H1 (cell line): Measurements from ENCODE around the gene PIAS4. TPM values are rescaled to one million over a fixed set of nuclear protein-coding genes. Genes with fewer than 3 reads are reported as not detected.
A peak's percentile ranks its signal among the peaks of the same experiment; 100 is the strongest.

Source experiments
- CTCF ChIA-PET: fragments of 300-600 bp; sonication (Branson Sonifier 250); formaldehyde crosslinking; loops from one replicate; lab custom pipeline; 2021; ENCODE audit not compliant: partially characterized antibody; lab: Charles Lee
- POLR2A ChIA-PET: fragments of 300-600 bp; sonication (Branson Sonifier 250); formaldehyde crosslinking; loops from one replicate; lab custom pipeline; 2021; ENCODE audit warnings: inconsistent platforms; ENCODE audit not compliant: partially characterized antibody; lab: Charles Lee
- DNase-seq, 2 experiments: peaks; one replicate each; pipeline versions ENCODE4 v3.0.0 to v3.0.0-alpha.2; 2010 to 2022; ENCODE audit warnings: low spot score in 2 of 2, low read depth in 1 of 2, mixed read lengths in 1 of 2
- FAIRE-seq: peaks from 2 replicates; lab custom pipeline; 2011; peaks lifted over from hg19 to GRCh38; lab: Jason Lieb, UNC
- H2AFZ ChIP-seq: 2 replicates; pipeline ENCODE4 v1.8.1; 2012; ENCODE audit warnings: low read length, inconsistent platforms
- H2AK5ac ChIP-seq: 2 replicates; pipeline ENCODE4 v1.6.1; 2013; ENCODE audit warnings: low read depth, low read length
- H2BK120ac ChIP-seq: replicated peaks from 2 replicates; pipeline ENCODE3; 2013; ENCODE audit warnings: low read depth, low read length, inconsistent platforms
- H2BK12ac ChIP-seq: 2 replicates; pipeline ENCODE4 v1.6.1; 2013; ENCODE audit warnings: low read depth, low read length
- H2BK15ac ChIP-seq: 2 replicates; pipeline ENCODE4 v1.6.1; 2013; ENCODE audit warnings: low read length
- H2BK20ac ChIP-seq: 2 replicates; pipeline ENCODE4 v1.6.1; 2013; ENCODE audit warnings: low read length
- H2BK5ac ChIP-seq: 2 replicates; pipeline ENCODE4 v1.6.1; 2013; ENCODE audit warnings: low read depth, low read length
- H3K14ac ChIP-seq: 2 replicates; pipeline ENCODE4 v1.6.1; 2013; ENCODE audit warnings: inconsistent platforms; ENCODE audit not compliant: insufficient read length
- H3K18ac ChIP-seq: 2 replicates; pipeline ENCODE4 v1.6.1; 2013; ENCODE audit warnings: low read length; ENCODE audit errors: extremely low read depth
- H3K23ac ChIP-seq: 2 replicates; pipeline ENCODE4 v1.6.1; 2013; ENCODE audit warnings: inconsistent platforms; ENCODE audit not compliant: insufficient read length
- H3K23me2 ChIP-seq: 2 replicates; pipeline ENCODE4 v1.6.1; 2013; ENCODE audit warnings: low read depth, low read length
- H3K27ac ChIP-seq: 2 replicates; pipeline ENCODE4 v1.6.1; 2011; ENCODE audit warnings: low read depth, low read length, inconsistent platforms
- H3K27me3 ChIP-seq, 4 experiments: replicated peaks in 1 of 4; 1 replicate in 1 of 4; 2 replicates in 3 of 4; pipeline versions ENCODE4 v1.6.1 to v1.8.1; 2011 to 2013; ENCODE audit warnings: low read length in 3 of 4, mild to moderate bottlenecking in 3 of 4, inconsistent platforms in 2 of 4, mixed read lengths in 2 of 4, moderate library complexity in 1 of 4; ENCODE audit not compliant: control insufficient read depth in 3 of 4, insufficient read depth in 3 of 4; ENCODE audit errors: extremely low read depth in 1 of 4
- H3K36me3 ChIP-seq, 4 experiments: 2 replicates each; pipeline versions ENCODE4 v1.6.1 to v1.8.1; 2011 to 2013; ENCODE audit warnings: mild to moderate bottlenecking in 4 of 4, low read length in 3 of 4, moderate library complexity in 2 of 4, control low read depth in 1 of 4, inconsistent platforms in 1 of 4; ENCODE audit not compliant: insufficient read depth in 4 of 4, control insufficient read depth in 2 of 4
- H3K4ac ChIP-seq: replicated peaks from 2 replicates; pipeline ENCODE3; 2013; ENCODE audit warnings: low read length, low read depth, mixed read lengths, inconsistent platforms; ENCODE audit not compliant: insufficient read length
- H3K4me1 ChIP-seq, 4 experiments: replicated peaks in 1 of 4; 1 replicate in 1 of 4; 2 replicates in 3 of 4; pipeline versions ENCODE4 v1.6.1 to v1.8.1; 2011 to 2013; ENCODE audit warnings: low read length in 3 of 4, inconsistent platforms in 2 of 4, mixed read lengths in 1 of 4; ENCODE audit not compliant: insufficient read depth in 4 of 4, control insufficient read depth in 3 of 4
- H3K4me2 ChIP-seq, 2 experiments: 2 replicates each; pipeline versions ENCODE4 v1.6.1 to v1.8.1; 2011 to 2013; ENCODE audit warnings: low read depth in 2 of 2, low read length in 2 of 2, control low read depth in 1 of 2, inconsistent platforms in 1 of 2, mild to moderate bottlenecking in 1 of 2; ENCODE audit not compliant: insufficient read depth in 1 of 2
- H3K4me3 ChIP-seq, 4 experiments: fragments of 200-600, 300-600 bp in 1 of 4; sonication (generic), shearing (Covaris generic), sonication (Bioruptor Twin) in 1 of 4; 2 replicates each; pipeline versions ENCODE4 v1.5.1 to v1.8.1; 2011 to 2016; ENCODE audit warnings: low read length in 4 of 4, low read depth in 3 of 4, control low read depth in 2 of 4, inconsistent platforms in 2 of 4, mild to moderate bottlenecking in 2 of 4, mixed read lengths in 1 of 4, moderate library complexity in 1 of 4; ENCODE audit not compliant: insufficient read depth in 2 of 4; ENCODE audit errors: extremely low read depth in 1 of 4
- H3K56ac ChIP-seq: replicated peaks from 2 replicates; pipeline ENCODE3; 2013; ENCODE audit warnings: low read depth, mild to moderate bottlenecking, mixed read lengths, low read length, inconsistent platforms; ENCODE audit not compliant: insufficient read length
- H3K79me1 ChIP-seq: 2 replicates; pipeline ENCODE4 v1.6.1; 2013; ENCODE audit warnings: low read depth, low read length, control low read depth
- H3K79me2 ChIP-seq, 2 experiments: 2 replicates each; pipeline versions ENCODE4 v1.6.1 to v1.8.1; 2012 to 2013; ENCODE audit warnings: low read length in 2 of 2, mild to moderate bottlenecking in 2 of 2, inconsistent platforms in 1 of 2; ENCODE audit not compliant: insufficient read depth in 2 of 2, control insufficient read depth in 1 of 2
- H3K9ac ChIP-seq, 4 experiments: replicated peaks in 1 of 4; 1 replicate in 1 of 4; 2 replicates in 3 of 4; pipeline versions ENCODE4 v1.6.1 to v1.8.1; 2011 to 2013; ENCODE audit warnings: low read depth in 3 of 4, low read length in 3 of 4, control low read depth in 2 of 4, mild to moderate bottlenecking in 2 of 4, moderate library complexity in 2 of 4, inconsistent platforms in 1 of 4; ENCODE audit errors: extremely low read depth in 1 of 4
- H3K9me3 ChIP-seq, 2 experiments: 2 replicates each; pipeline versions ENCODE4 v1.6.1 to v1.8.1; 2012 to 2013; ENCODE audit warnings: mild to moderate bottlenecking in 2 of 2, moderate library complexity in 2 of 2, control low read depth in 1 of 2, inconsistent platforms in 1 of 2, low read depth in 1 of 2, low read length in 1 of 2, mixed read lengths in 1 of 2; ENCODE audit not compliant: insufficient read depth in 2 of 2
- H4K20me1 ChIP-seq, 2 experiments: replicated peaks in 1 of 2; 2 replicates each; pipeline versions ENCODE3 to v1.8.1; 2011 to 2013; ENCODE audit warnings: inconsistent platforms in 2 of 2, low read length in 2 of 2, mild to moderate bottlenecking in 1 of 2; ENCODE audit not compliant: insufficient read depth in 2 of 2, control insufficient read depth in 1 of 2
- H4K5ac ChIP-seq: 2 replicates; pipeline ENCODE4 v1.6.1; 2013; ENCODE audit warnings: low read length, low read depth, mixed read lengths, inconsistent platforms; ENCODE audit not compliant: insufficient read length
- H4K8ac ChIP-seq: 2 replicates; pipeline ENCODE4 v1.8.0; 2013; ENCODE audit warnings: mild to moderate bottlenecking, moderate library complexity, low read length, inconsistent platforms; ENCODE audit not compliant: insufficient read depth; ENCODE audit errors: extremely low read depth
- H4K91ac ChIP-seq: replicated peaks from 2 replicates; pipeline ENCODE3; 2013; ENCODE audit warnings: low read length, mixed read lengths, inconsistent platforms; ENCODE audit not compliant: insufficient read length
- POLR2A ChIP-seq, 2 experiments: IDR thresholded peaks; 1 replicate in 1 of 2; 2 replicates in 1 of 2; pipeline ENCODE4 v1.6.1; 2011; ENCODE audit warnings: low read depth in 2 of 2, low read length in 2 of 2, mild to moderate bottlenecking in 2 of 2; ENCODE audit errors: control extremely low read depth in 1 of 2
- POLR2AphosphoS5 ChIP-seq: IDR thresholded peaks from 2 replicates; pipeline ENCODE4 v1.6.1; 2011; ENCODE audit warnings: low read depth, low read length
- RAD21 ChIP-seq, 2 experiments: IDR thresholded peaks in 1 of 2; conservative IDR thresholded peaks in 1 of 2; 2 replicates each; pipeline ENCODE4 v1.6.1; 2011; ENCODE audit warnings: low read depth in 2 of 2, low read length in 2 of 2, improper control_type of control experiment in 1 of 2, inconsistent platforms in 1 of 2, mild to moderate bottlenecking in 1 of 2, moderate library complexity in 1 of 2
- RXRA ChIP-seq: IDR thresholded peaks from 2 replicates; pipeline ENCODE4 v1.6.1; 2011; ENCODE audit warnings: low read depth, mild to moderate bottlenecking, low read length, moderate library complexity; ENCODE audit not compliant: insufficient read depth
- SAP30 ChIP-seq: fragments of 300-600 bp; sonication (generic); IDR thresholded peaks from 2 replicates; pipeline ENCODE4 v1.7.1; 2012; ENCODE audit warnings: low read length, moderate library complexity, mild to moderate bottlenecking, inconsistent platforms; ENCODE audit not compliant: insufficient read depth, insufficient replicate concordance
- SP1 ChIP-seq: IDR thresholded peaks from 2 replicates; pipeline ENCODE4 v1.6.1; 2011; ENCODE audit warnings: low read depth, low read length
- SUZ12 ChIP-seq: fragments of 200-600 bp; sonication (generic); IDR thresholded peaks from 2 replicates; pipeline ENCODE4 v1.6.1; 2012; ENCODE audit warnings: mild to moderate bottlenecking, inconsistent platforms, low read length, moderate library complexity, mixed read lengths
- TAF7 ChIP-seq: optimal IDR thresholded peaks from 2 replicates; pipeline ENCODE3; 2011; ENCODE audit warnings: low read depth, mild to moderate bottlenecking, inconsistent platforms, low read length, moderate library complexity, borderline replicate concordance
- ZNF274 ChIP-seq: IDR thresholded peaks from 2 replicates; pipeline ENCODE4 v1.7.0; 2012; ENCODE audit warnings: low read length, borderline replicate concordance; ENCODE audit errors: extremely low read depth
- WGBS, 2 experiments: shearing (Covaris generic) in 1 of 2; methylation state at CpG; one replicate each; pipeline versions ENCODE4 v1.1.6 to v1.1.7; 2013 to 2015; ENCODE audit warnings: low lambda C conversion rate in 2 of 2, mixed read lengths in 2 of 2, inconsistent platforms in 1 of 2, low coverage in 1 of 2, missing lambda C conversion rate in 1 of 2; ENCODE audit not compliant: insufficient replicate concordance in 2 of 2, insufficient coverage in 1 of 2, insufficient read length in 1 of 2; ENCODE audit errors: extremely low coverage in 1 of 2, missing lambda C conversion rate in 1 of 2; 5-methylcytosine and 5-hydroxymethylcytosine counted together
- polyA plus RNA-seq, 7 experiments: library from polyadenylated mRNA; depleted of rRNA in 3 of 7; stranded (reverse) in 5 of 7; unstranded in 2 of 7; fragments of >200 nt in 5 of 7; fragments of 200-250 nt in 2 of 7; gene quantifications; 1 replicate in 5 of 7; 2 replicates in 1 of 7; 4 replicates in 1 of 7; pipeline versions ENCODE4 v1.2.1 to v1.2.3, GENCODE V29; 2011 to 2013; ENCODE audit warnings: missing spikeins in 2 of 7, mixed read lengths in 2 of 7
- total RNA-seq: library from RNA; stranded (reverse); fragmentation: NEBNext Ultra II Directional; extraction: Animal tissue kit (Norgen Biotek cat#: 25700); gene quantifications from 2 replicates; pipeline ENCODE4 v1.2.1, GENCODE V29; 2021

PIAS4 gene
- total and polyA plus RNA-seq, 2 of the 8 experiments (the other 6 are each of a cell fraction or from before 2014, with no cell fraction given), result 30.2 to 51.4 TPM

DNA sequence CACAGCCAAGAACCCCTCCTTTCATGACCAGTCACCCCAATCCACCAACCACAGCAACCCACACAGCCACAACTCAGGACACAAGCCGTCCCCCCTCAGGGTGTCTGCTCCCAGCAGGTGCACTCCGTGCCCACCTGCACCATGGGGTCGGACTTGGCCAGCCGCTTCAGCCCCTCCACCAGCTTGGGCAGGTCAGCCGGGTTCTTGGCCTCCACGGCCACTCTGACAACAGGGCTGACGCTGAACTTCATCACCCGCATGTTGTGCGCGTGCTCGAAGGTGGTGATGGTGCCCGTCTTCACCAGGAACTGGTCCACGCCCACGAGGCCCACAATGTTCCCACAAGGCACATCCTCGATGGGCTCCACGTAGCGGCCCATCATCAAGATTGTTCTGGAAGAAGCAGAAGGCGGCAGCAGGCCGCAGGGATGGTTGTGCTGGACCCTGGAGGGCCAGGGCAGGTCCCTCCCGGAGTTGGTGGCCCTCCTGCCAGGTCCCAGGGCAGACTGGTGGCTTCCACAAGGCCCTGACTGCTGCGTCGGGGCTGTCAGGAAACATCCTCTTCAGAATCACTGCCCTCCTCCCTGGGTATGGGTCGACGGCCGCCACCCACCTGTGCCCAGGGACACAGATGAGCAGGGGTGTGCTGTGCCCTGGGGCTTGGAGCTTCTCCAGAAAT is 27.7 kb upstream of the PIAS4 start:
- Histone ChIP-seq H3K56ac (no peak overlapping the region), H3K4me1 (peaks cover 0 to 13% (median 8%) of the 10 kb centered on the region in 4 experiments; a peak in 6 of 7 replicates), H3K36me3 (peaks cover 81 to 98% (median 91%) of the 10 kb centered on the region in 4 experiments), H4K20me1 (peaks cover 86 to 87% of the 10 kb centered on the region in 2 experiments), H2AFZ (no peak overlapping the region), H4K91ac (no peak overlapping the region), H3K9ac (peak overlapping the region in 1 of 4 experiments; percentile 16; a peak in 1 of 7 replicates), H3K23me2 (peaks cover 8% of the 10 kb centered on the region), H2BK20ac (no peak overlapping the region), H3K23ac (no peak overlapping the region), H4K8ac (peak overlapping the region; percentile 45; the same call in 1 of the 2 replicates), H3K18ac (no peak overlapping the region), H2BK15ac (no peak overlapping the region), H3K9me3 (no peaks in the 10 kb centered on the region), H2BK12ac (no peak overlapping the region), H3K4ac (no peak overlapping the region), H3K79me2 (peaks cover 15 to 63% of the 10 kb centered on the region in 2 experiments), H3K4me3 (no peak overlapping the region), H3K79me1 (peaks cover 20% of the 10 kb centered on the region), H3K4me2 (no peak overlapping the region), H4K5ac (no peak overlapping the region), H3K27me3 (no peaks in the 10 kb centered on the region), H2BK120ac (no peak overlapping the region), H3K14ac (no peak overlapping the region), H3K27ac (no peak overlapping the region), H2AK5ac (no peak overlapping the region), H2BK5ac (no peak overlapping the region)
- ChIA-PET CTCF (interaction anchor here (0.7 kb wide), 1 partner anchor 419 kb away, joined by 3 read pairs; no protein-coding TSS in a partner anchor), POLR2A (interaction anchor here (0.6 to 12.0 kb wide), 14 partner anchors 9 to 287 kb away, joined by 3 to 870 read pairs (median 4); partner anchors contain the start of genes DAPK3, NMRK2 and PIAS4)
- TF ChIP-seq SUZ12, result no peak
- TF ChIP-seq SAP30, result no peak
- peak; percentile 94; the same call in 1 of the 2 replicates for TF ChIP-seq POLR2AphosphoS5
- TF ChIP-seq TAF7, result peak; percentile 8
- peak; percentile 68 to 81 for TF ChIP-seq POLR2A (IDR thresholded peaks at IDR 0.05; ENCODE audit: control extremely low read depth in 1 of 2, low read depth in 2 of 2, low read length in 2 of 2)
- peak; percentile 36; the same call in 1 of the 2 replicates for TF ChIP-seq SP1
- no peak for TF ChIP-seq RAD21 (IDR thresholded peaks at IDR 0.05 in 1 of 2, conservative IDR thresholded peaks at IDR 0.05 in 1 of 2; ENCODE audit: low read depth in 2 of 2, low read length in 2 of 2)
- TF ChIP-seq RXRA, result no peak
- no peak for TF ChIP-seq ZNF274
- 91% methylated on average over 24 of the region's 25 CpGs; no CpG with 5 or more reads in 1 of the 2 experiments for WGBS, 2 experiments
- DNase-seq (no peak), FAIRE-seq (no peak)
